Naive thymus-derived CD8-positive, alpha-beta T cell (primary cell): ENCODE data around the gene ZP4. TPM values are rescaled to one million over a fixed set of nuclear protein-coding genes. Genes with fewer than 3 reads are reported as not detected.

Source experiments
- ATAC-seq, 2 donors: fragments of 150-1000 bp; cut with Tn5 transposase in 1 of 2; sonication (Bioruptor Pico), chemical (Tn5 transposase) in 1 of 2; 1 replicate in 1 of 2; 2 replicates in 1 of 2; pipeline ENCODE4 v1.10.0; 2021; ENCODE audit warnings: mild to moderate bottlenecking in 2 of 2, moderate library complexity in 2 of 2
- POLR2A ChIA-PET: fragments of 350-600 bp; sonication (Branson Sonifier 250); formaldehyde crosslinking; loops from one replicate; lab custom pipeline; 2021; ENCODE audit warnings: antibody characterized with exemption; lab: Charles Lee
- DNase-seq, 10 donors: peaks; one replicate each; pipeline versions ENCODE4 v3.0.0 to v3.0.0-alpha.2; 2020 to 2022
- H3K27ac Mint-ChIP-seq, 10 donors: one replicate each; pipeline ENCODE4 v1.8.0; 2020 to 2022; ENCODE audit warnings: mild to moderate bottlenecking in 10 of 10, mixed read lengths in 10 of 10, moderate library complexity in 4 of 10, inconsistent platforms in 1 of 10
- H3K27me3 Mint-ChIP-seq, 5 donors: one replicate each; pipeline ENCODE4 v1.8.0; 2021 to 2022; ENCODE audit warnings: mixed read lengths in 5 of 5
- H3K36me3 Mint-ChIP-seq, 3 donors: one replicate each; pipeline ENCODE4 v1.8.0; 2020 to 2022; ENCODE audit warnings: mixed read lengths in 3 of 3, mild to moderate bottlenecking in 2 of 3, inconsistent platforms in 1 of 3
- H3K4me1 Mint-ChIP-seq, 4 donors: one replicate each; pipeline ENCODE4 v1.8.0; 2021 to 2022; ENCODE audit warnings: mixed read lengths in 4 of 4
- H3K4me3 Mint-ChIP-seq, 10 donors: one replicate each; pipeline ENCODE4 v1.8.0; 2020 to 2022; ENCODE audit warnings: mild to moderate bottlenecking in 10 of 10, mixed read lengths in 10 of 10, moderate library complexity in 6 of 10, inconsistent platforms in 1 of 10
- H3K9me3 Mint-ChIP-seq, 9 donors: one replicate each; pipeline ENCODE4 v1.8.0; 2020 to 2022; ENCODE audit warnings: mixed read lengths in 9 of 9, mild to moderate bottlenecking in 3 of 9, inconsistent platforms in 1 of 9, moderate library complexity in 1 of 9
- polyA plus RNA-seq, 3 donors: library from polyadenylated mRNA; unstranded; fragments of 300-500 nt; fragmentation: Illumina TruSeq; gene quantifications; one replicate each; pipeline ENCODE4 v1.2.3, GENCODE V29; 2021
- total RNA-seq, 8 experiments: library from RNA in 2 of 8; stranded (reverse) in 2 of 8; gene quantifications; one replicate each; pipeline ENCODE4 v1.2.3 and lab custom pipeline; 2021 to 2026

The ZP4 gene
- total and polyA plus RNA-seq, 5 experiments from 2014 or later, result not detected

- DNase-seq (no peak), ATAC-seq (no peak)
- POLR2A ChIA-PET, result no interaction called here
- Mint-ChIP-seq H3K9me3 (peaks cover 0 to 11% (median 0%) of the 10 kb centered on the region in 9 donors), H3K27ac (no peak overlapping the region), H3K27me3 (no peaks in the 10 kb centered on the region), H3K4me3 (no peak overlapping the region), H3K4me1 (no peaks in the 10 kb centered on the region), H3K36me3 (no peaks in the 10 kb centered on the region)
Observed at GRCh38 chr1:237838904-237839534, 51.7 kb downstream of the ZP4 start.

- H3K27me3 Mint-ChIP-seq, result peaks cover 0 to 1% (median 0%) of the 10 kb centered on the region in 5 donors
- no peak overlapping the region for H3K4me3 Mint-ChIP-seq
- no peak for ATAC-seq
- H3K4me1 Mint-ChIP-seq, result no peaks in the 10 kb centered on the region
- POLR2A ChIA-PET, result no interaction called here
- H3K36me3 Mint-ChIP-seq, result no peaks in the 10 kb centered on the region
- peaks cover 0 to 11% (median 0%) of the 10 kb centered on the region in 9 donors for H3K9me3 Mint-ChIP-seq
- DNase-seq, result no peak
- H3K27ac Mint-ChIP-seq, result no peak overlapping the region
Observed at GRCh38 chr1:237838320-237838719, 52.4 kb downstream of the ZP4 start.

- POLR2A ChIA-PET, result no interaction called here
- Mint-ChIP-seq H3K36me3 (no peaks in the 10 kb centered on the region), H3K4me1 (no peaks in the 10 kb centered on the region), H3K4me3 (no peak overlapping the region), H3K9me3 (peaks cover 0 to 4% (median 0%) of the 10 kb centered on the region in 9 donors), H3K27me3 (peaks cover 0 to 1% (median 0%) of the 10 kb centered on the region in 5 donors), H3K27ac (no peak overlapping the region)
- no peak for ATAC-seq
- DNase-seq, result no peak
Observed at GRCh38 chr1:237834461-237834860, 56.3 kb downstream of the ZP4 start.

GRCh38 chr1:237834048-237834447 lies 56.7 kb downstream of the ZP4 start:
- POLR2A ChIA-PET, result no interaction called here

GRCh38 chr1:237832858-237833257 lies 57.9 kb downstream of the ZP4 start:
- ATAC-seq (no peak), DNase-seq (no peak)
- Mint-ChIP-seq H3K9me3 (peaks cover 0 to 4% (median 0%) of the 10 kb centered on the region in 9 donors), H3K4me3 (no peak overlapping the region), H3K27me3 (peaks cover 0 to 1% (median 0%) of the 10 kb centered on the region in 5 donors), H3K36me3 (no peaks in the 10 kb centered on the region), H3K27ac (no peak overlapping the region), H3K4me1 (no peaks in the 10 kb centered on the region)
- POLR2A ChIA-PET, result no interaction called here

More at GRCh38 chr1:237834048-237834447, 56.7 kb downstream of the ZP4 start:
- DNase-seq, result no peak
- Mint-ChIP-seq H3K27ac (no peak overlapping the region), H3K4me3 (no peak overlapping the region), H3K9me3 (peaks cover 0 to 4% (median 0%) of the 10 kb centered on the region in 9 donors), H3K36me3 (no peaks in the 10 kb centered on the region), H3K4me1 (no peaks in the 10 kb centered on the region), H3K27me3 (peaks cover 0 to 1% (median 0%) of the 10 kb centered on the region in 5 donors)
- no peak for ATAC-seq
